GM21619 (cell line): Measurements from ENCODE around the gene TET2.
"Not testable (repeated sequence)": the region's sequence is repeated elsewhere in the genome, so short reads cannot be mapped to it uniquely, and the experiment has no call there.

Source experiments
- ATAC-seq: cut with Tn5 transposase; IDR thresholded peaks from one replicate; pipeline ENCODE4 v1.9.1; 2021; ENCODE audit not compliant: unreplicated experiment

The TET2 gene

GRCh38 chr4:105282489-105282888 lies 135.8 kb downstream of the TET2 start:
- no peak for ATAC-seq

- ATAC-seq = no peak
Observed at GRCh38 chr4:105283501-105283900, 136.8 kb downstream of the TET2 start.

- no peak for ATAC-seq
Observed at GRCh38 chr4:105288121-105288520, 141.4 kb downstream of the TET2 start.

- no peak for ATAC-seq
Observed at GRCh38 chr4:105291925-105292324, 145.2 kb downstream of the TET2 start.

- no peak for ATAC-seq
Observed at GRCh38 chr4:105293360-105293759, 146.7 kb downstream of the TET2 start.

- ATAC-seq = no peak
Observed at GRCh38 chr4:105296672-105297071, 150.0 kb downstream of the TET2 start.

GRCh38 chr4:105299027-105299426 lies 152.4 kb downstream of the TET2 start:
- not testable (repeated sequence) for ATAC-seq

GRCh38 chr4:105304085-105304484 lies 157.4 kb downstream of the TET2 start:
- no peak for ATAC-seq

- peak; percentile 36 for ATAC-seq
Observed at GRCh38 chr4:105305019-105305836, 158.6 kb downstream of the TET2 start.

- ATAC-seq = peak; percentile 90
Observed at GRCh38 chr4:105306158-105306781, 159.6 kb downstream of the TET2 start.

GRCh38 chr4:105306820-105307219 lies 160.1 kb downstream of the TET2 start:
- ATAC-seq = no peak

GRCh38 chr4:105318486-105318885 lies 171.8 kb downstream of the TET2 start:
- ATAC-seq = no peak

- ATAC-seq = no peak
Observed at GRCh38 chr4:105327222-105327621, 180.5 kb downstream of the TET2 start.

- ATAC-seq = no peak
Observed at GRCh38 chr4:105327956-105328355, 181.3 kb downstream of the TET2 start.

GRCh38 chr4:105329081-105329480 lies 182.4 kb downstream of the TET2 start:
- ATAC-seq = no peak
